ENCODE data around the gene SLC49A3. TPM values are rescaled to one million over a fixed set of nuclear protein-coding genes. Genes with fewer than 3 reads are reported as not detected.

The SLC49A3 gene
- total RNA-seq, 4 donors from 2014 or later, result 1.3 to 3.4 (median 2.2) TPM

DNA sequence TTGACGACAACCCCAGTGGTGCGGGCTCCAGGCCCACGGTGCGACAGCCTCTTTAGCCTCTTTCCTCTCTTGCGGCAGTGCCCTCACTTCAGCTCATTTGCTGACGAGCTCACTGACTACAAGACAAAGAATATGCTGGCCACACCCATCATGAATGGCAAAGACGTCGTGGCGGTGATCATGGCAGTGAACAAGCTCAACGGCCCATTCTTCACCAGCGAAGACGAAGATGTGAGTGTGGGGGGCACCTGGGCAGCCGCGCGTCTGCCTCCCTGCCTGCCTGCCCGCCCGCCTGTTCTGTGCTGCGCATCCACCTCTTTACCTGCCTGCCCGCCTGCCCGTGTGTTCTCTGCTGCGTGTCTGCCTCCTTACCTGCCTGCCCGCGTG lies 54.4 kb downstream of the SLC49A3 start:
- Histone ChIP-seq H3K9me3 (no peaks in the 10 kb centered on the region), H3K36me3 (no peaks in the 10 kb centered on the region), H3K27me3 (peaks cover 0 to 15% (median 3%) of the 10 kb centered on the region in 3 donors), H3K4me3 (no peak overlapping the region), H3K4me1 (no peaks in the 10 kb centered on the region), H3K27ac (no peak overlapping the region)
- DNase-seq (no peak), ATAC-seq (no peak)
- intact Hi-C loops (cut with DNase I; ENCODE audit: low total_unique reads) (no loop called here), in situ Hi-C loops (cut with MboI; ENCODE audit: low sequenced_read_pairs in 4 of 4) (no loop called here)
- no peak for TF ChIP-seq POLR2A (IDR thresholded peaks at IDR 0.05)
- TF ChIP-seq, protein P1, sequence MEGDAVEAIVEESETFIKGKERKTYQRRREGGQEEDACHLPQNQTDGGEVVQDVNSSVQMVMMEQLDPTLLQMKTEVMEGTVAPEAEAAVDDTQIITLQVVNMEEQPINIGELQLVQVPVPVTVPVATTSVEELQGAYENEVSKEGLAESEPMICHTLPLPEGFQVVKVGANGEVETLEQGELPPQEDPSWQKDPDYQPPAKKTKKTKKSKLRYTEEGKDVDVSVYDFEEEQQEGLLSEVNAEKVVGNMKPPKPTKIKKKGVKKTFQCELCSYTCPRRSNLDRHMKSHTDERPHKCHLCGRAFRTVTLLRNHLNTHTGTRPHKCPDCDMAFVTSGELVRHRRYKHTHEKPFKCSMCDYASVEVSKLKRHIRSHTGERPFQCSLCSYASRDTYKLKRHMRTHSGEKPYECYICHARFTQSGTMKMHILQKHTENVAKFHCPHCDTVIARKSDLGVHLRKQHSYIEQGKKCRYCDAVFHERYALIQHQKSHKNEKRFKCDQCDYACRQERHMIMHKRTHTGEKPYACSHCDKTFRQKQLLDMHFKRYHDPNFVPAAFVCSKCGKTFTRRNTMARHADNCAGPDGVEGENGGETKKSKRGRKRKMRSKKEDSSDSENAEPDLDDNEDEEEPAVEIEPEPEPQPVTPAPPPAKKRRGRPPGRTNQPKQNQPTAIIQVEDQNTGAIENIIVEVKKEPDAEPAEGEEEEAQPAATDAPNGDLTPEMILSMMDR (IDR thresholded peaks at IDR 0.05 in 4 of 5, conservative IDR thresholded peaks at IDR 0.05 in 1 of 5), result no peak

GRCh38 chr4:633976-634598 lies 54.9 kb downstream of the SLC49A3 start:
- intact Hi-C loops (cut with DNase I; ENCODE audit: low total_unique reads), result no loop called here
- H3K9me3 ChIP-seq, result no peaks in the 10 kb centered on the region
- H3K27ac ChIP-seq, result no peak overlapping the region
- H3K27me3 ChIP-seq, result peaks cover 0 to 12% (median 1%) of the 10 kb centered on the region in 3 donors
- TF ChIP-seq, protein P1 (IDR thresholded peaks at IDR 0.05 in 4 of 5, conservative IDR thresholded peaks at IDR 0.05 in 1 of 5), result no peak
- TF ChIP-seq POLR2A (IDR thresholded peaks at IDR 0.05), result no peak
- in situ Hi-C loops (cut with MboI; ENCODE audit: low sequenced_read_pairs in 4 of 4), result no loop called here
- no peak overlapping the region for H3K4me3 ChIP-seq
- DNase-seq (no peak), ATAC-seq (no peak)
- no peaks in the 10 kb centered on the region for H3K4me1 ChIP-seq
- no peaks in the 10 kb centered on the region for H3K36me3 ChIP-seq

DNA sequence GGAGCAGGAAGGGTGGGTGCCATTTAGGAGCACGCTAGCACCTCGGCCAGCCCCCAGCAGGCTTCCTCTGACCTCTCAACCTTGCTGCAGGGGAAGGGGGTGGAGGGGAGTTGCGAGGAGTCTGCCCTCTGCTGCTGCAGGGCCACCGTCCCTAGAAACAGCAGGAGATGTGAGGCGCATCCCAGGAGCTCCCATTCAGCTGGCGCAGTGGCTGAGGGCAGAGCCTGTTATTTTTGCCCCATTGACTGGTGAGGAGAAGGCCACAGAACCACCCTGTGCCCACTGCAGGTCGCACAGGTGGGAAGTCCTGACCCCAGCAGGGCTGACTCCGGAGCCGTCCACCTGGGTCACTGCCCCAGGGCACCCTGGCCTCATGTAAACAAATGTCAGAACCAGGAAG lies 55.5 kb downstream of the SLC49A3 start:
- no peaks in the 10 kb centered on the region for H3K36me3 ChIP-seq
- no peak overlapping the region for H3K4me3 ChIP-seq
- ATAC-seq (no peak), DNase-seq (no peak)
- intact Hi-C loops (cut with DNase I; ENCODE audit: low total_unique reads), result no loop called here
- no peaks in the 10 kb centered on the region for H3K4me1 ChIP-seq
- H3K9me3 ChIP-seq, result no peaks in the 10 kb centered on the region
- TF ChIP-seq, protein P1 (IDR thresholded peaks at IDR 0.05 in 4 of 5, conservative IDR thresholded peaks at IDR 0.05 in 1 of 5), result no peak
- no peak for TF ChIP-seq POLR2A (IDR thresholded peaks at IDR 0.05)
- in situ Hi-C loops (cut with MboI; ENCODE audit: low sequenced_read_pairs in 4 of 4), result no loop called here
- H3K27ac ChIP-seq, result no peak overlapping the region
- H3K27me3 ChIP-seq, result peaks cover 0 to 5% (median 2%) of the 10 kb centered on the region in 3 donors

DNA sequence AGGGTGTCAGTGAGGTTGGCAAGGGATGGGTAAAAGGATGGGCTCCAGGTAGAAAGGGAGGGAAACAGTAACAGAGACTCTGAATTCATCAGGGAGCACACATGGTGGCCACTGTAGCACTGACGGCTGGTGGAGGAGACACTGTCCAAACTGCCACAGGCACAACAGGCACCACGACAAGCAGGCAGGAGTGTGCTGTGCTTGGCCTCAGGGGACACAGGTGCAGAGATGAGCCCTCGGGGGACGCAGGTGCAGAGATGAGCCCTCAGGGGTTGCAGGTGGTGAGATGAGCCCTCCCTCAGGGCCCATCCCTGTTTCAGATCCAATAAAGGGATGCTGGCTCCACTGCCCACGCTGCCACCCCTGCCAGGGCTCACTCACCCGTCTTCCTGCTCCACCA lies 56.0 kb downstream of the SLC49A3 start:
- TF ChIP-seq POLR2A (IDR thresholded peaks at IDR 0.05), result no peak
- TF ChIP-seq, protein P1 (IDR thresholded peaks at IDR 0.05 in 4 of 5, conservative IDR thresholded peaks at IDR 0.05 in 1 of 5), result no peak
- Histone ChIP-seq H3K9me3 (no peaks in the 10 kb centered on the region), H3K4me3 (no peak overlapping the region), H3K36me3 (no peaks in the 10 kb centered on the region), H3K27me3 (peaks cover 0 to 5% (median 2%) of the 10 kb centered on the region in 3 donors), H3K27ac (no peak overlapping the region), H3K4me1 (no peaks in the 10 kb centered on the region)
- intact Hi-C loops (cut with DNase I; ENCODE audit: low total_unique reads), result no loop called here
- ATAC-seq (no peak), DNase-seq (no peak)
- in situ Hi-C loops (cut with MboI; ENCODE audit: low sequenced_read_pairs in 4 of 4), result no loop called here

Data from gastrocnemius medialis (tissue), 4 donors.